ENCODE measurements around the gene HPF1. TPM values are rescaled to one million over a fixed set of nuclear protein-coding genes. Genes with fewer than 3 reads are reported as not detected.
A peak's percentile ranks its signal among the peaks of the same experiment; 100 is the strongest.

HPF1 gene
- total RNA-seq, 1 experiment from 2014 or later, result 34.3 TPM

DNA sequence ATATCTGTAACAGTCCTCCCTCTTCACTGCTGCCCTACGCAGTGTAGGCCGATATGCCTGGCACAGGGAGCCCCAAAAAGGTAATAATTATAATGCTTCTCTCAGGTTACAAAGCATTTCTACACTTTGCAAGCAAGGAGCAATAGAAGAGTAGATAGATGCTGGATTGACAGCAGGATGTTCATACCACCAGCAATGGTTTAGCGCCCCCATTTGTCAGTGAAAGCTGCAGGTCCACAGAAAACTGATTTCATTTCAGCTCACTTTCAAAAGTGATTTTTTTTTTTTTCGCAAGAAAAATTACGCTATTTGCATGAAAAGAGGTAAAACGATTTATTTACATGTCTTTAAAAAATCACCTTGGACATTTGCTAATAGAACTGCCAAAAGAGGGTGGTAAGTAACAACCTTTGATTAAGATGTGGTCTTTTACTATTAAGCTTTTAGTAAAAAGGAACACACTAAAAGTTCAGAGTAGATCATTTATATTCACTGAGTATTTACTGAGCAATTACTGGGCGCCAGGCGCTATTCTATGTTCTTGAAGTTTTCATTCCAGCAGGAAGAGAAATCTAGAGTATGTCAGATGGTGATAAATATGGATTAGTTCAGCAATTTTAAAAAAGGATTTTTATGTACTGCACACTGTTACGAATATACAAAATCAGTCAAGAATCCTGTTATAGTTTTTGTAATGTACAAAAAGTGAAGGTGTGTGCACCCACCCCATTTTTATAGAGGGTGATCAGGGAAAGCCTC, 34.4 kb downstream of the HPF1 start:
- ATAC-seq, result peak; percentile 41; the same call in 1 of the 2 replicates
- H3K36me3 Mint-ChIP-seq, result no peaks in the 10 kb centered on the region
- ChIA-PET CTCF (interaction anchor here (0.7 to 1.5 kb wide), 8 partner anchors 9 to 294 kb away, joined by 3 to 18 read pairs (median 4); partner anchors contain the start of gene NEK1), POLR2A (interaction anchor here (0.7 kb wide), 1 partner anchor 1749 kb away, joined by 3 read pairs; no protein-coding TSS in a partner anchor)
- DNase-seq (ENCODE audit: low spot score), result no peak
- H3K27me3 Mint-ChIP-seq (ENCODE audit: low read depth), result no peaks in the 10 kb centered on the region
- no peak overlapping the region for H3K27ac Mint-ChIP-seq
- H3K4me3 Mint-ChIP-seq, result no peak overlapping the region
- TF ChIP-seq, protein P1, sequence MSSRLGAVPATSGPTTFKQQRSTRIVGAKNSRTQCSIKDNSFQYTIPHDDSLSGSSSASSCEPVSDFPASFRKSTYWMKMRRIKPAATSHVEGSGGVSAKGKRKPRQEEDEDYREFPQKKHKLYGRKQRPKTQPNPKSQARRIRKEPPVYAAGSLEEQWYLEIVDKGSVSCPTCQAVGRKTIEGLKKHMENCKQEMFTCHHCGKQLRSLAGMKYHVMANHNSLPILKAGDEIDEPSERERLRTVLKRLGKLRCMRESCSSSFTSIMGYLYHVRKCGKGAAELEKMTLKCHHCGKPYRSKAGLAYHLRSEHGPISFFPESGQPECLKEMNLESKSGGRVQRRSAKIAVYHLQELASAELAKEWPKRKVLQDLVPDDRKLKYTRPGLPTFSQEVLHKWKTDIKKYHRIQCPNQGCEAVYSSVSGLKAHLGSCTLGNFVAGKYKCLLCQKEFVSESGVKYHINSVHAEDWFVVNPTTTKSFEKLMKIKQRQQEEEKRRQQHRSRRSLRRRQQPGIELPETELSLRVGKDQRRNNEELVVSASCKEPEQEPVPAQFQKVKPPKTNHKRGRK (CRISPR knock-in tag; IDR thresholded peaks at IDR 0.05; ENCODE audit: borderline replicate concordance), result no peak
- TF ChIP-seq TP53 (CRISPR knock-in tag; IDR thresholded peaks at IDR 0.05) (no peak), NFATC4 (CRISPR knock-in tag; IDR thresholded peaks at IDR 0.05) (no peak), ZBTB21 (CRISPR knock-in tag; IDR thresholded peaks at IDR 0.05; ENCODE audit: borderline replicate concordance) (no peak), ZNF121 (CRISPR knock-in tag; IDR thresholded peaks at IDR 0.05) (no peak), ELF4 (CRISPR knock-in tag; IDR thresholded peaks at IDR 0.05; ENCODE audit: low read depth) (no peak), IRF2 (CRISPR knock-in tag; IDR thresholded peaks at IDR 0.05; ENCODE audit: borderline replicate concordance, low read depth) (no peak), CBFB (CRISPR knock-in tag; IDR thresholded peaks at IDR 0.05; ENCODE audit: low read depth) (no peak), TEAD4 (CRISPR knock-in tag; IDR thresholded peaks at IDR 0.05) (no peak)
- TF ChIP-seq, protein P2, sequence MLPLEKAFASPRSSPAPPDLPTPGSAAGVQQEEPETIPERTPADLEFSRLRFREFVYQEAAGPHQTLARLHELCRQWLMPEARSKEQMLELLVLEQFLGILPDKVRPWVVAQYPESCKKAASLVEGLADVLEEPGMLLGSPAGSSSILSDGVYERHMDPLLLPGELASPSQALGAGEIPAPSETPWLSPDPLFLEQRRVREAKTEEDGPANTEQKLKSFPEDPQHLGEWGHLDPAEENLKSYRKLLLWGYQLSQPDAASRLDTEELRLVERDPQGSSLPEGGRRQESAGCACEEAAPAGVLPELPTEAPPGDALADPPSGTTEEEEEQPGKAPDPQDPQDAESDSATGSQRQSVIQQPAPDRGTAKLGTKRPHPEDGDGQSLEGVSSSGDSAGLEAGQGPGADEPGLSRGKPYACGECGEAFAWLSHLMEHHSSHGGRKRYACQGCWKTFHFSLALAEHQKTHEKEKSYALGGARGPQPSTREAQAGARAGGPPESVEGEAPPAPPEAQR (CRISPR knock-in tag; IDR thresholded peaks at IDR 0.05), result no peak
- TF ChIP-seq, protein P3, sequence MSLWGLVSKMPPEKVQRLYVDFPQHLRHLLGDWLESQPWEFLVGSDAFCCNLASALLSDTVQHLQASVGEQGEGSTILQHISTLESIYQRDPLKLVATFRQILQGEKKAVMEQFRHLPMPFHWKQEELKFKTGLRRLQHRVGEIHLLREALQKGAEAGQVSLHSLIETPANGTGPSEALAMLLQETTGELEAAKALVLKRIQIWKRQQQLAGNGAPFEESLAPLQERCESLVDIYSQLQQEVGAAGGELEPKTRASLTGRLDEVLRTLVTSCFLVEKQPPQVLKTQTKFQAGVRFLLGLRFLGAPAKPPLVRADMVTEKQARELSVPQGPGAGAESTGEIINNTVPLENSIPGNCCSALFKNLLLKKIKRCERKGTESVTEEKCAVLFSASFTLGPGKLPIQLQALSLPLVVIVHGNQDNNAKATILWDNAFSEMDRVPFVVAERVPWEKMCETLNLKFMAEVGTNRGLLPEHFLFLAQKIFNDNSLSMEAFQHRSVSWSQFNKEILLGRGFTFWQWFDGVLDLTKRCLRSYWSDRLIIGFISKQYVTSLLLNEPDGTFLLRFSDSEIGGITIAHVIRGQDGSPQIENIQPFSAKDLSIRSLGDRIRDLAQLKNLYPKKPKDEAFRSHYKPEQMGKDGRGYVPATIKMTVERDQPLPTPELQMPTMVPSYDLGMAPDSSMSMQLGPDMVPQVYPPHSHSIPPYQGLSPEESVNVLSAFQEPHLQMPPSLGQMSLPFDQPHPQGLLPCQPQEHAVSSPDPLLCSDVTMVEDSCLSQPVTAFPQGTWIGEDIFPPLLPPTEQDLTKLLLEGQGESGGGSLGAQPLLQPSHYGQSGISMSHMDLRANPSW (CRISPR knock-in tag; conservative IDR thresholded peaks at IDR 0.05; ENCODE audit: low read depth), result no peak
- no peaks in the 10 kb centered on the region for H3K4me1 Mint-ChIP-seq
- H3K9me3 Mint-ChIP-seq, result no peaks in the 10 kb centered on the region

DNA sequence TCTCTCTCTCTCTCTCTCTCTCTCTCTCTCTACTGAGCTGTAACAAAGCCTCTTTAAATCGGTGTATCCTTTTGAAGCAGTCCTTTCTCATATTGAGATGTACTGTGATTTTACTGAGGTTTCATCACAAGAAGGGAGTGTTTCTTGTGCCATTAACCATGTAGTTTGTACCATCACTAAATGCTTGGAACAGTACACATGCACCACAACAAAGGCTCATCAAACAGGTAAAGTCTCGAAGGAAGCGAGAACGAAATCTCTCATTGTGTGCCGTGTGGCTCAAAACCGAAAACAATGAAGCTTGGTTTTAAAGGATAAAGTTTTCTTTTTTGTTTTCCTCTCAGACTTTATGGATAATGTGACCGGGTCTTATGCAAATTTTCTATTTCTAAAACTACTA, 37.2 kb downstream of the HPF1 start:
- no peak for DNase-seq (ENCODE audit: low spot score)
- Mint-ChIP-seq H3K9me3 (no peaks in the 10 kb centered on the region), H3K27ac (no peak overlapping the region), H3K27me3 (ENCODE audit: low read depth) (no peaks in the 10 kb centered on the region), H3K4me1 (no peaks in the 10 kb centered on the region), H3K36me3 (no peaks in the 10 kb centered on the region), H3K4me3 (no peak overlapping the region)
- ChIA-PET POLR2A (no interaction called here), CTCF (no interaction called here)
- ATAC-seq, result no peak
- TF ChIP-seq TCF7 (CRISPR knock-in tag; IDR thresholded peaks at IDR 0.05; ENCODE audit: low read depth), result no peak
- TF ChIP-seq ESRRA (CRISPR knock-in tag; IDR thresholded peaks at IDR 0.05; ENCODE audit: borderline replicate concordance), result no peak
- no peak for TF ChIP-seq ATF1 (CRISPR knock-in tag; IDR thresholded peaks at IDR 0.05)
- no peak for TF ChIP-seq FOXJ3 (CRISPR knock-in tag; IDR thresholded peaks at IDR 0.05; ENCODE audit: borderline replicate concordance)
- TF ChIP-seq NFATC4 (CRISPR knock-in tag; IDR thresholded peaks at IDR 0.05), result no peak
- TF ChIP-seq, protein P4, sequence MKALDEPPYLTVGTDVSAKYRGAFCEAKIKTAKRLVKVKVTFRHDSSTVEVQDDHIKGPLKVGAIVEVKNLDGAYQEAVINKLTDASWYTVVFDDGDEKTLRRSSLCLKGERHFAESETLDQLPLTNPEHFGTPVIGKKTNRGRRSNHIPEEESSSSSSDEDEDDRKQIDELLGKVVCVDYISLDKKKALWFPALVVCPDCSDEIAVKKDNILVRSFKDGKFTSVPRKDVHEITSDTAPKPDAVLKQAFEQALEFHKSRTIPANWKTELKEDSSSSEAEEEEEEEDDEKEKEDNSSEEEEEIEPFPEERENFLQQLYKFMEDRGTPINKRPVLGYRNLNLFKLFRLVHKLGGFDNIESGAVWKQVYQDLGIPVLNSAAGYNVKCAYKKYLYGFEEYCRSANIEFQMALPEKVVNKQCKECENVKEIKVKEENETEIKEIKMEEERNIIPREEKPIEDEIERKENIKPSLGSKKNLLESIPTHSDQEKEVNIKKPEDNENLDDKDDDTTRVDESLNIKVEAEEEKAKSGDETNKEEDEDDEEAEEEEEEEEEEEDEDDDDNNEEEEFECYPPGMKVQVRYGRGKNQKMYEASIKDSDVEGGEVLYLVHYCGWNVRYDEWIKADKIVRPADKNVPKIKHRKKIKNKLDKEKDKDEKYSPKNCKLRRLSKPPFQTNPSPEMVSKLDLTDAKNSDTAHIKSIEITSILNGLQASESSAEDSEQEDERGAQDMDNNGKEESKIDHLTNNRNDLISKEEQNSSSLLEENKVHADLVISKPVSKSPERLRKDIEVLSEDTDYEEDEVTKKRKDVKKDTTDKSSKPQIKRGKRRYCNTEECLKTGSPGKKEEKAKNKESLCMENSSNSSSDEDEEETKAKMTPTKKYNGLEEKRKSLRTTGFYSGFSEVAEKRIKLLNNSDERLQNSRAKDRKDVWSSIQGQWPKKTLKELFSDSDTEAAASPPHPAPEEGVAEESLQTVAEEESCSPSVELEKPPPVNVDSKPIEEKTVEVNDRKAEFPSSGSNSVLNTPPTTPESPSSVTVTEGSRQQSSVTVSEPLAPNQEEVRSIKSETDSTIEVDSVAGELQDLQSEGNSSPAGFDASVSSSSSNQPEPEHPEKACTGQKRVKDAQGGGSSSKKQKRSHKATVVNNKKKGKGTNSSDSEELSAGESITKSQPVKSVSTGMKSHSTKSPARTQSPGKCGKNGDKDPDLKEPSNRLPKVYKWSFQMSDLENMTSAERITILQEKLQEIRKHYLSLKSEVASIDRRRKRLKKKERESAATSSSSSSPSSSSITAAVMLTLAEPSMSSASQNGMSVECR (CRISPR knock-in tag; IDR thresholded peaks at IDR 0.05; ENCODE audit: borderline replicate concordance), result no peak
- no peak for TF ChIP-seq TP53 (CRISPR knock-in tag; IDR thresholded peaks at IDR 0.05)
- TF ChIP-seq KAT7 (CRISPR knock-in tag; IDR thresholded peaks at IDR 0.05; ENCODE audit: borderline replicate concordance), result no peak
- no peak for TF ChIP-seq NR2C2 (CRISPR knock-in tag; IDR thresholded peaks at IDR 0.05)
- no peak for TF ChIP-seq JUN (CRISPR knock-in tag; IDR thresholded peaks at IDR 0.05)
- no peak for TF ChIP-seq SOX15 (CRISPR knock-in tag; IDR thresholded peaks at IDR 0.05)
- TF ChIP-seq, protein P1 (CRISPR knock-in tag; IDR thresholded peaks at IDR 0.05; ENCODE audit: borderline replicate concordance), result no peak
- TF ChIP-seq NR3C1 (CRISPR knock-in tag; conservative IDR thresholded peaks at IDR 0.05; ENCODE audit: low read depth), result no peak
